Keratinocyte (primary cell): Measurements from ENCODE around the gene SCUBE1. TPM values are rescaled to one million over a fixed set of nuclear protein-coding genes. Genes with fewer than 3 reads are reported as not detected.

Experiments
- DNase-seq: peaks from one replicate; pipeline ENCODE4 v3.0.0-alpha.2; 2011; ENCODE audit warnings: low read depth, missing footprints, low spot score
- FAIRE-seq: peaks from 2 replicates; lab custom pipeline; 2011; peaks lifted over from hg19 to GRCh38; lab: Jason Lieb, UNC
- H2AFZ ChIP-seq: 2 replicates; pipeline ENCODE4 v1.6.0; 2012; ENCODE audit warnings: low read length, control low read depth, inconsistent platforms; ENCODE audit not compliant: control insufficient read depth
- H3K27ac ChIP-seq: 2 replicates; pipeline ENCODE4 v1.5.1; 2011; ENCODE audit warnings: low read length; ENCODE audit not compliant: control insufficient read depth, insufficient read depth
- H3K27me3 ChIP-seq: 3 replicates; pipeline ENCODE4 v1.6.0; 2011; ENCODE audit warnings: low read length; ENCODE audit not compliant: control insufficient read depth, insufficient read depth; ENCODE audit errors: extremely low read depth
- H3K36me3 ChIP-seq, 2 experiments: 2 replicates in 1 of 2; 3 replicates in 1 of 2; pipeline ENCODE4 v1.5.1; 2011; ENCODE audit warnings: low read length in 2 of 2, mild to moderate bottlenecking in 1 of 2; ENCODE audit not compliant: control insufficient read depth in 2 of 2, insufficient read depth in 2 of 2; ENCODE audit errors: extremely low read depth in 1 of 2
- H3K4me1 ChIP-seq: 3 replicates; pipeline ENCODE4 v1.5.1; 2011; ENCODE audit warnings: low read length; ENCODE audit not compliant: control insufficient read depth, insufficient read depth; ENCODE audit errors: extremely low read depth
- H3K4me2 ChIP-seq: 3 replicates; pipeline ENCODE4 v1.6.0; 2011; ENCODE audit warnings: low read depth, low read length; ENCODE audit not compliant: control insufficient read depth, insufficient read depth; ENCODE audit errors: extremely low read depth
- H3K4me3 ChIP-seq, 3 experiments: fragments of 200-600 bp in 1 of 3; sonication (generic) in 1 of 3; 2 replicates in 2 of 3; 3 replicates in 1 of 3; pipeline ENCODE4 v1.5.1; 2011 to 2016; ENCODE audit warnings: low read length in 3 of 3, mild to moderate bottlenecking in 3 of 3, control low read depth in 2 of 3, inconsistent platforms in 1 of 3, low read depth in 1 of 3, mixed read lengths in 1 of 3, mixed run types in 1 of 3, moderate library complexity in 1 of 3; ENCODE audit not compliant: control insufficient read depth in 2 of 3, insufficient read depth in 2 of 3; ENCODE audit errors: extremely low read depth in 1 of 3
- H3K79me2 ChIP-seq: 2 replicates; pipeline ENCODE4 v1.6.0; 2012; ENCODE audit warnings: low read length; ENCODE audit not compliant: control insufficient read depth, insufficient read depth
- H3K9ac ChIP-seq: 3 replicates; pipeline ENCODE4 v1.6.0; 2011; ENCODE audit warnings: low read length; ENCODE audit not compliant: control insufficient read depth, insufficient read depth; ENCODE audit errors: extremely low read depth
- H3K9me1 ChIP-seq: 3 replicates; pipeline ENCODE4 v1.6.0; 2011; ENCODE audit warnings: low read length; ENCODE audit not compliant: control insufficient read depth, insufficient read depth; ENCODE audit errors: extremely low read depth
- H3K9me3 ChIP-seq: 2 replicates; pipeline ENCODE4 v1.5.1; 2012; ENCODE audit warnings: low read depth, low read length; ENCODE audit not compliant: control insufficient read depth
- H4K20me1 ChIP-seq: 3 replicates; pipeline ENCODE4 v1.6.0; 2011; ENCODE audit warnings: low read length; ENCODE audit not compliant: control insufficient read depth, insufficient read depth; ENCODE audit errors: extremely low read depth
- CTCF ChIP-seq, 3 experiments: IDR thresholded peaks in 1 of 3; conservative IDR thresholded peaks in 1 of 3; optimal IDR thresholded peaks in 1 of 3; 2 replicates in 2 of 3; 3 replicates in 1 of 3; pipeline versions ENCODE3 to v1.5.1; 2011; ENCODE audit warnings: low read length in 3 of 3, mild to moderate bottlenecking in 3 of 3, moderate library complexity in 2 of 3, control low read depth in 1 of 3, inconsistent platforms in 1 of 3; ENCODE audit not compliant: insufficient read depth in 2 of 3; ENCODE audit errors: extremely low read depth in 1 of 3
- EZH2 ChIP-seq: IDR thresholded peaks from one replicate; pipeline ENCODE4 v1.6.1; 2012; ENCODE audit warnings: inconsistent platforms, mild to moderate bottlenecking, low read length, moderate library complexity
- dilution Hi-C: fragments of 300-500 bp; cut with MboI; formaldehyde crosslinking; loops from one replicate; pipeline ENCODE4 v1.7.0; 2020; ENCODE audit warnings: low sequenced_read_pairs; ENCODE audit not compliant: extremely low pct_ligation_motif_present
- polyA plus RNA-seq, 5 experiments: library from polyadenylated mRNA; depleted of rRNA in 3 of 5; stranded (reverse) in 3 of 5; stranded (forward) in 1 of 5; unstranded in 1 of 5; fragments of >200 nt; gene quantifications; 1 replicate in 1 of 5; 2 replicates in 3 of 5; 3 replicates in 1 of 5; pipeline versions ENCODE4 v1.2.1 to v1.2.3, GENCODE V29; 2011 to 2012; ENCODE audit warnings: missing spikeins in 2 of 5, low read depth in 1 of 5, low replicate concordance in 1 of 5

The SCUBE1 gene
- polyA plus RNA-seq, 1 donor (not counting 4 experiments of a cell fraction or from before 2014, with no cell fraction given) = not detected

- DNase-seq (no peak), FAIRE-seq (no peak)
- Histone ChIP-seq H3K36me3 (no peaks in the 10 kb centered on the region), H3K27me3 (no peaks in the 10 kb centered on the region), H3K27ac (no peak overlapping the region), H3K9me1 (no peaks in the 10 kb centered on the region), H2AFZ (no peak overlapping the region), H3K4me1 (no peaks in the 10 kb centered on the region), H3K4me3 (no peak overlapping the region), H4K20me1 (no peaks in the 10 kb centered on the region), H3K9me3 (no peaks in the 10 kb centered on the region), H3K9ac (no peak overlapping the region), H3K4me2 (no peak overlapping the region), H3K79me2 (no peaks in the 10 kb centered on the region)
- no peak for TF ChIP-seq CTCF (optimal IDR thresholded peaks at IDR 0.05 in 1 of 3, IDR thresholded peaks at IDR 0.05 in 1 of 3, conservative IDR thresholded peaks at IDR 0.05 in 1 of 3; ENCODE audit: extremely low read depth in 1 of 3, insufficient read depth in 2 of 3, low read length in 3 of 3)
- TF ChIP-seq EZH2 = no peak
- dilution Hi-C loops = no loop called here
Observed at GRCh38 chr22:43247546-43248260, 95.5 kb downstream of the SCUBE1 start.

- Histone ChIP-seq H2AFZ (no peak overlapping the region), H3K9me3 (no peaks in the 10 kb centered on the region), H3K27ac (no peak overlapping the region), H3K27me3 (no peaks in the 10 kb centered on the region), H3K79me2 (no peaks in the 10 kb centered on the region), H3K9me1 (no peaks in the 10 kb centered on the region), H4K20me1 (no peaks in the 10 kb centered on the region), H3K36me3 (no peaks in the 10 kb centered on the region), H3K4me1 (no peaks in the 10 kb centered on the region), H3K4me3 (no peak overlapping the region), H3K9ac (no peak overlapping the region), H3K4me2 (no peak overlapping the region)
- DNase-seq = no peak
- dilution Hi-C loops = no loop called here
- TF ChIP-seq EZH2 (no peak), CTCF (optimal IDR thresholded peaks at IDR 0.05 in 1 of 3, IDR thresholded peaks at IDR 0.05 in 1 of 3, conservative IDR thresholded peaks at IDR 0.05 in 1 of 3; ENCODE audit: extremely low read depth in 1 of 3, insufficient read depth in 2 of 3, low read length in 3 of 3) (no peak)
- FAIRE-seq = no peak
Observed at GRCh38 chr22:43246188-43246587, 97.0 kb downstream of the SCUBE1 start.
